Stimulated activated CD4-positive, alpha-beta T cell treated with anti-CD3 and anti-CD28 coated beads, Interleukin-12 subunit alpha, Interleukin-12 subunit beta, amount 100 ng/mL, for 24 hours (primary cell): Measurements from ENCODE around the gene ZNF148.

Source experiments
- DNase-seq, 2 experiments: peaks; one replicate each; pipeline ENCODE4 v3.0.0-alpha.2; 2020; ENCODE audit warnings: low read depth in 2 of 2

ZNF148 gene

GRCh38 chr3:125331243-125331642 lies 43.9 kb downstream of the ZNF148 start:
- DNase-seq = no peak

DNA sequence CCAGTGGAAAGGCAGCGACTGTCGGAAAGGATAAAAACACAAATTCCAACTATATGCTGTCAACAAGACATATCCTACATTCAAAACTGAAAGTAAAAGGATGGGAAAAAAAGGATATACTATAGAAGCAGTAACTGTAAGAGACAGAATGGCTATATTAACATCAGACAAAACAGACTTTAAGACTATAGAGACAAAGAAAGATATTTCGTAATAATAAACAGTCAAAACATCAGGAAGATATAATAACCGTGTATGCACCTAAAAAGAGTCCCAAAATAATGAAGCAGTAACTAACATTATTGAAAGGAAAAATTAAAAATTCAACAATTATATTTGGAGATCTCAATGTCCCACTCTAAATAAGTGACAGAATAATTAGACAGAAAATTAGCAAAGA lies 48.2 kb downstream of the ZNF148 start:
- no peak for DNase-seq

GRCh38 chr3:125325746-125326145 lies 49.4 kb downstream of the ZNF148 start:
- DNase-seq = no peak

- no peak for DNase-seq
These were observed 50.8 kb downstream of the ZNF148 start for GRCh38 chr3:125324341-125324740.

- DNase-seq = no peak
These were observed 52.2 kb downstream of the ZNF148 start for GRCh38 chr3:125322917-125323316.

- DNase-seq = no peak
These were observed 53.0 kb downstream of the ZNF148 start for GRCh38 chr3:125322166-125322565.

- DNase-seq = no peak
These were observed 55.4 kb downstream of the ZNF148 start for GRCh38 chr3:125319765-125320164.

DNA sequence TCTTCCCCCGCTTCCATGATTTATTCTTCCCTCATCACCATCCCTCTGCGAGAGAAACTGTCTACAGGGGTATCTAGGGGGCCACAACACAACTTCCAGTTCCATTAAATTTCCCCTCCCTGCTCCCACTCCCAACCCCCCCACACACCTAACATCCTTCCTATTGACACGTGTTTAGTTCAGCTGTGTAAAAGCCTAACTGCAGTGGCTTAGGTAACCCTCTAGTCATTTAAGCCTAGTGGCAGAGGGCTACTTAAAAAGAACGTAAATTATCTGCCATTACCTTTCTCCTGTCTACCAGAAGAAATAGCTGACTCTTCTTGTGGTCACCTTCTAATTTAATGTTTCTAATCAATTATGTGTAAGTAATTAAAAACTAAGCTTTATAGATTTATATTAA lies 56.3 kb downstream of the ZNF148 start:
- no peak for DNase-seq

- no peak for DNase-seq
These were observed 56.8 kb downstream of the ZNF148 start for GRCh38 chr3:125318167-125318865.

GRCh38 chr3:125317761-125318160 lies 57.4 kb downstream of the ZNF148 start:
- DNase-seq = no peak

DNA sequence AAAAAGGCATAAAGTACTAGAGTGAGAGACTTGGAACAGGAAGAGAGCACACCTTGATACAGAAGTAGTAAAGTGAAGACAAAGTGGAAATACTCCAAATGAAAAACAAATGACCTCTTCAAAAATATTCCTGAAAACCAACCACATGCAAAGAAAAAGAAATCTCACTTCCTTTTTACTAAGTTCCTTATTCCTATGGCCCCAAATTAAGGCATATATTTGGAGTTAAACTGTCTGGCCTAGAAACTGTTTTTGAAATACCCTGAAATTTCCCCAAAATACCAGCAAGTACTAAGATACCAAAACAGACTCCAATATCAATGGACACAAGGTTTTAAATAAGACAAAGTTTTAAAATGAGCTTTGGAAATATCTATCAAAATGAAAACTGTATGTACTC lies 58.2 kb downstream of the ZNF148 start:
- no peak for DNase-seq

DNA sequence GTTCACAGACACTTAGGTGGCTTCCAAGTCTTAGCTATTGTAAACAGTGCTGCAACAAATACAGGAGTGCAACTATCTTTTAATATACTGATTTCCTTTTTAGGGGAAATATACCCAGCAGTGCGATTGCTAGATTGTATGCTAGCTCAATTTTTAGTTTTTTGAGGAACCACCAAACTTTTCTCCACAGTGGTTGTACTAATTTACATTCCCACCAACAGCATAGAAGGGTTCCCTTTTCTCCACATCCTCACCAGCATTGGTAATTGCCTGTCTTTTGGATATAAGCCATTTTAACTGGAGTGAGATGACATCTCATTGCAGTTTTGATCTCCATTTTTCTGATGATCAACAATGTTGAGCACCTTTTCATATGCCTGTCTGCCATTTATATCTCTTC lies 58.9 kb downstream of the ZNF148 start:
- no peak for DNase-seq

DNA sequence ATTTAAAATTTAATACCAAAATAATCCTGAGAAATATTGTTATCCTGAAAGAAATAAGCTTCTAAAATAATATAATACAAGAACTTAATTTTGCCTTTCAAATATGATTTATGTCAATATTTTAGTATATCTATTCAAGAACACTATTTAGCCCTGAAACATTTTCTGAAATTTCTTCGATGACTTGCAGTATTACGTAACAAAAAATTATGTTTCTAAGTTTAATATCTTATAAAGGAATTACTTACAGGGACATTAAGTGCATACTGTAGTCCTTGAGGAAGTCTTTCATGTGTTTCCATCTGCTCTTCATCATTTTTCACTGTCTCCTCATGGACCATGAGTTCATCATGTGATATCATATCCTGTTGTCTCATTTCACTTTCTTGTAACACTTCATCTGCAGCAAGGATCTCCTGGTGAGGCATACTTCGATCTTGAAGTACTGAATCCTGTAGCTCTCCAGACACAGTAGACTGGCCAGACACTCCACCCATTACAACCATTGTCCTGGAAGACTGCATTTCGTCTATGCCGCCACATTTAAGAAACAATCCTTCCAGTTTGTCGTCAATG lies 62.0 kb downstream of the ZNF148 start:
- no peak for DNase-seq

DNA sequence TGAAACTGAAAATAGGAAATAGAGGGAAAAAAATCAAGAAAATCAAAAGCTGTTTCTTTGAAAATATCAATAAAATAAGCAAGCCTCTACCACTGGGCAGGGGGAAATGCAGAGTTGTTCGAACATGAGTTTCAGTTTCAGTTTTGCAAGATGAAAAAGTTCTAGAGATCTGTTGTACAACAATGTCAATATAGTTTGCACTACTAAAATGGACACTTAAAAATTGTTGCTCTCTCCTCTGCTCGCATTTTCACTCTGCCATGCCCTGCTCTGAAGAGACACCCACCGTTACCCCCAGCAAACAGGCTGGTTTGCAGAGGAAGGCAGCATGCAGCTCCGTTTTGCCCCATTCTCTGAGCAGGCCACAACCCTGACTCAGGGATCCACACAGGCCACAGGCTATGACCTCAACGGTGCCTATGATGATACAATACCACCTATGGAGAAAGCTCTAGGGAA lies 64.5 kb downstream of the ZNF148 start:
- peak; percentile 9 to 21 for DNase-seq

- no peak for DNase-seq
These were observed 65.6 kb downstream of the ZNF148 start for GRCh38 chr3:125309476-125309875.

- no peak for DNase-seq
These were observed 68.5 kb downstream of the ZNF148 start for GRCh38 chr3:125306620-125307019.

DNA sequence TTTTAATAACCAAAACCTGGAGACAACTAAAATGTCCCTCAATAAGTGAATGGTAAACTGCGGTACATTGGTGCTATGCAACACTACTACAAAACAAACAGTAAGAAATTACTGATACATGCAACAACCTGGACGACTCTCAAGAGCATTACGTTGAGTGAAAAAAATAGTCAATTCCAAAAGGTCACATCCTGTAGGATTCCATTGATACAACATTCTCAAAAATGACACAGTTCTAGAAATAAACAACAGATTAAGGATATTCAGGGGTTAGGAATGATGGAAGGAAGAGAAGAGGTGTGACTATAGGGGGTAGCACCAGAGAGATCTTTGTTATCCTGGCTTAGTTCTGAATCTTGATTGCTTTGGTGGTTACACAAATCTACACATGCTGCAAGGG lies 72.2 kb downstream of the ZNF148 start:
- no peak for DNase-seq

GRCh38 chr3:125300416-125300815 lies 74.7 kb downstream of the ZNF148 start:
- DNase-seq = no peak

DNA sequence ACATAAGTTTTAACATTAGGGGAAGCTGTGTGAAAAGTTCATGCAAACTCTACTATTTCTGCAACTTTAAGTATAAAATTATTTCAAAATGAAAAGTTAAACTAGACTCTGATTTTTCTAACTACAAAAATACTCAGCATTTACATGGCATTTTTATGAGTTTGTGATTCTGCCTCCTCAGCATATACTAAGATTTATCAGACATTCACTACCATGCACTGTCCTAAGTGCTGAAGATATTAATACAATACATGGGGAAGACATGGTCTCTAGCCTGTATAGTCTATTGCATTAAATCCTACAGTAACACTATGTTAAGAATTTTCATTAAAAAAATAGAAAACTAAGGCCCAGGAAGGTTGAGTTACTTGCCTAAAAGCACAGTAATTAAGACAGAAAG lies 80.7 kb downstream of the ZNF148 start:
- no peak for DNase-seq

- DNase-seq = no peak
These were observed 83.1 kb downstream of the ZNF148 start for GRCh38 chr3:125292015-125292414.

GRCh38 chr3:125289429-125289981 lies 85.6 kb downstream of the ZNF148 start:
- no peak for DNase-seq

- no peak for DNase-seq
These were observed 87.9 kb downstream of the ZNF148 start for GRCh38 chr3:125287248-125287647.

DNA sequence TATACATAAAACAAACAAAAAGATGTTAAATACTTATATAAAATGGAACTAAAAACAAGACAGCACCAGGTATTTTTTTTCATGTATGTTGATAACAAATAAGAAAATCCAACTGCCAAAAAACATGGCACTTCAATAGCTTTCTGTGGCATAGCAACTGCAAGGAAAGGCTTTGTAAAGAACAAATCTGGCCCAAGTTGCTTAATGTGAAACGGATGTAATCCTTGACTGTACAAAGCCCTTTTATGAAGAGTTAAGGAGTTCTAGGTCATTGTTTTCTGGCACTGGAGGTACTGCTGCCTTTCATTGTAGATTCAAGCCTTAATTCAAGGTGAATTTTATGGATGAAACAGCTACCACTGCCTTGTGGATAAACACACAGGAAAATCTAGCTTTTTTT lies 93.7 kb downstream of the ZNF148 start:
- DNase-seq = no peak
